GM23338 (cell line): ENCODE measurements around the gene PPP2R1A. TPM values are rescaled to one million over a fixed set of nuclear protein-coding genes. Genes with fewer than 3 reads are reported as not detected.

Experiments used
- ATAC-seq: fragments of 200-7000 bp; cut with Tn5 transposase; 3 replicates; pipeline ENCODE4 v1.9.1; 2020
- DNase-seq: peaks from one replicate; pipeline ENCODE4 v3.0.0-alpha.2; 2015; ENCODE audit warnings: low spot score
- H2AFZ ChIP-seq: fragments of 200-600 bp; sonication (generic); 2 replicates; pipeline ENCODE4 v1.8.0; 2016; ENCODE audit warnings: antibody characterized with exemption, mild to moderate bottlenecking, moderate library complexity
- H3F3A ChIP-seq: fragments of 200-600 bp; sonication (generic); replicated peaks from 2 replicates; pipeline ENCODE4 v1.8.0; 2017; ENCODE audit warnings: antibody characterized with exemption, mixed run types, low read depth
- H3K27ac ChIP-seq: fragments of 200-600 bp; sonication (generic); 2 replicates; pipeline ENCODE4 v1.6.1; 2016; ENCODE audit warnings: low read depth
- H3K27me3 ChIP-seq: fragments of 200-600 bp; sonication (generic); 2 replicates; pipeline ENCODE4 v1.8.0; 2016; ENCODE audit warnings: mild to moderate bottlenecking, mixed run types, moderate library complexity; ENCODE audit not compliant: insufficient read depth
- H3K36me3 ChIP-seq: fragments of 200-600 bp; sonication (generic); 2 replicates; pipeline ENCODE4 v1.8.0; 2016; ENCODE audit warnings: mild to moderate bottlenecking; ENCODE audit not compliant: insufficient read depth
- H3K4me1 ChIP-seq: fragments of 200-600 bp; sonication (generic); 2 replicates; pipeline ENCODE4 v1.8.0; 2016; ENCODE audit warnings: mild to moderate bottlenecking, moderate library complexity; ENCODE audit not compliant: insufficient read depth
- H3K4me2 ChIP-seq: fragments of 200-600 bp; sonication (generic); 2 replicates; pipeline ENCODE4 v1.7.1; 2017; ENCODE audit warnings: mixed run types
- H3K4me3 ChIP-seq: fragments of 200-600 bp; sonication (generic); 2 replicates; pipeline ENCODE4 v1.6.1; 2016; ENCODE audit warnings: mixed run types
- H3K79me2 ChIP-seq: fragments of 200-600 bp; sonication (generic); replicated peaks from 2 replicates; pipeline ENCODE4 v1.8.0; 2017; ENCODE audit warnings: mild to moderate bottlenecking; ENCODE audit not compliant: insufficient read depth
- H3K9me2 ChIP-seq: fragments of 200-600 bp; sonication (generic); 2 replicates; pipeline ENCODE4 v1.8.0; 2017; ENCODE audit not compliant: insufficient read depth
- H4K20me1 ChIP-seq: fragments of 200-600 bp; sonication (generic); replicated peaks from 2 replicates; pipeline ENCODE4 v1.8.0; 2017; ENCODE audit warnings: mild to moderate bottlenecking; ENCODE audit not compliant: insufficient read depth
- H3K27ac Mint-ChIP-seq: 2 replicates; pipeline ENCODE4 v1.8.0; 2020; ENCODE audit warnings: inconsistent platforms, mild to moderate bottlenecking, moderate library complexity, mixed read lengths
- H3K27me3 Mint-ChIP-seq: 3 replicates; pipeline ENCODE4 v1.8.0; 2022; ENCODE audit warnings: low read depth, mild to moderate bottlenecking, moderate library complexity, mixed read lengths, inconsistent platforms; ENCODE audit not compliant: insufficient read depth, poor library complexity
- H3K36me3 Mint-ChIP-seq: 3 replicates; pipeline ENCODE4 v1.8.0; 2021; ENCODE audit warnings: low read depth, mild to moderate bottlenecking, inconsistent platforms, moderate library complexity, mixed read lengths
- H3K4me1 Mint-ChIP-seq: 3 replicates; pipeline ENCODE4 v1.8.0; 2020; ENCODE audit warnings: mild to moderate bottlenecking, inconsistent platforms, mixed read lengths
- H3K4me3 Mint-ChIP-seq: 3 replicates; pipeline ENCODE4 v1.8.0; 2021; ENCODE audit warnings: moderate library complexity, mild to moderate bottlenecking, inconsistent platforms, mixed read lengths
- H3K9me3 Mint-ChIP-seq: 3 replicates; pipeline ENCODE4 v1.8.0; 2020; ENCODE audit warnings: moderate library complexity, mild to moderate bottlenecking, inconsistent platforms, mixed read lengths
- CREB1 ChIP-seq: fragments of 250-450 bp; sonication (Bioruptor Pico); IDR thresholded peaks from 2 replicates; pipeline ENCODE4 v1.5.0; 2020; ENCODE audit warnings: low read depth, mild to moderate bottlenecking, moderate library complexity
- EZH2phosphoT487 ChIP-seq: fragments of 200-600 bp; sonication (generic); IDR thresholded peaks from one replicate; pipeline ENCODE4 v1.8.1; 2018; ENCODE audit warnings: antibody characterized with exemption; ENCODE audit not compliant: unreplicated experiment
- JUNB ChIP-seq: IDR thresholded peaks from one replicate; pipeline ENCODE4 v1.6.1; 2016; ENCODE audit warnings: antibody characterized with exemption; ENCODE audit not compliant: unreplicated experiment
- NANOG ChIP-seq: IDR thresholded peaks from 2 replicates; pipeline ENCODE4 v1.6.1; 2016; ENCODE audit warnings: antibody characterized with exemption, borderline replicate concordance
- POLR2AphosphoS5 ChIP-seq: IDR thresholded peaks from 2 replicates; pipeline ENCODE4 v1.6.1; 2016; ENCODE audit warnings: antibody characterized with exemption, low read depth
- STAT1 ChIP-seq: IDR thresholded peaks from one replicate; pipeline ENCODE4 v1.6.1; 2016; ENCODE audit warnings: antibody characterized with exemption; ENCODE audit not compliant: unreplicated experiment
- ZNF114 ChIP-seq: fragments of 250-450 bp; sonication (Bioruptor Pico); IDR thresholded peaks from 2 replicates; pipeline ENCODE4 v1.5.0; 2020; ENCODE audit warnings: mild to moderate bottlenecking, moderate library complexity
- ZNF331 ChIP-seq: fragments of 250-450 bp; sonication (Bioruptor Pico); IDR thresholded peaks from 2 replicates; pipeline ENCODE4 v1.5.0; 2020; ENCODE audit warnings: low read depth, mild to moderate bottlenecking, moderate library complexity
- long read RNA-seq: library from polyadenylated mRNA; unstranded; transcript quantifications from one replicate; pipeline ENCODE4 v2.0.0, GENCODE V29; 2020; ENCODE audit not compliant: unreplicated experiment
- polyA plus RNA-seq: library from polyadenylated mRNA; unstranded; fragments of >200 nt; fragmentation: Nextera tagmentation; extraction: Ambion mirVana; gene quantifications from 2 replicates; pipeline ENCODE4 v1.2.1, GENCODE V29; 2016
- total RNA-seq: library from RNA; depleted of rRNA; stranded (reverse); fragments of >200 nt; shearing (Covaris generic); gene quantifications from 2 replicates; pipeline ENCODE4 v1.2.3, GENCODE V29; 2014; rRNA removed
- TF ChIP-seq, protein P1 (sequence below): IDR thresholded peaks from one replicate; pipeline ENCODE4 v1.6.1; 2018; ENCODE audit warnings: antibody characterized with exemption; ENCODE audit not compliant: unreplicated experiment

PPP2R1A gene
- total RNA-seq: 345 and 381 TPM in 2 replicates
- polyA plus RNA-seq: 212 and 238 TPM in 2 replicates
- long read RNA-seq, full-length matches to known transcripts: 228 of 276 reads
- long read RNA-seq, partial matches to known transcripts: 42 of 276 reads
- long read RNA-seq, other reads (novel, unspliced or antisense): 6 of 276 reads

DNA sequence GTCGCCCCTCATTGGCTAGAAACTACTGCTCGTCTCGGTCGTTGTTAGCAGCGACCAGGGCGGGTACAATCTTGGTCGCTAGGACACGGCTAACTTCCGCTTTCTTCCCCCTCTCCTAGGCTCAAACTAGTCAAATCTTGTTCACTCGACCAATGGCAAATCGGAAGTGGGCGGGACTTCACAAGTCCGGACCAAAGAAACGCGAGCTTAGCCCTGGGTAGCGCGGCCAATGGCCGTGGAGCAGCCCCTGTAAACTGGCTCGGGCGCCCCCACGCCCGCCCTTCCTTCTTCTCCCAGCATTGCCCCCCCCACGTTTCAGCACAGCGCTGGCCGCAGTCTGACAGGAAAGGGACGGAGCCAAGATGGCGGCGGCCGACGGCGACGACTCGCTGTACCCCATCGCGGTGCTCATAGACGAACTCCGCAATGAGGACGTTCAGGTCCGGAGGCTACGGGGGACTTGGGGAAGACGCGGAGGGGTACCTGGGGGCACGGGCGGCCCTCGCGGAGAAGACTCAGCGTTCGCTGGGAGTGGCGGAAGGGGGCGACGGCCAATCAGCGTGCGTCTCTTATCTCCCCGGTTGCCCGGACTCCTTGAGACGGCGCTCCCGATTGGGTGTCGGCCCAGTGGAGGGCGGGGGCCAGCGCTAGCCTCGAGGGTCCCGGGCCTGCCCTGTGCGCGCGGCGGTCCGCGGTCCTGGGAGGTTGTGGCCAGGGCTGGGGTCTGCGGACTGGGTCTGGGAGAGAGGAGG is at the start of gene PPP2R1A:
Gene PPP2R1A, plus strand, starts transcription at position 318 of the 752 bp plus-strand sequence. Its CDS starts 45 bp downstream, at position 363.
- Histone ChIP-seq H3F3A (no peaks in the 10 kb centered on the region; the same call in 1 of the 2 replicates), H3K27ac (peak within 1 kb of the TSS; percentile 83), H3K4me2 (peak within 1 kb of the TSS; percentile 97), H3K27me3 (no peaks in the 10 kb centered on the region), H3K4me3 (peak within 1 kb of the TSS; percentile 63), H3K4me1 (peaks cover 18% of the 10 kb centered on the region), H3K9me2 (no peaks in the 10 kb centered on the region), H4K20me1 (peaks cover 8% of the 10 kb centered on the region), H2AFZ (0 out of 2 replicates have a peak within 1 kb of the TSS, but pooled peaks have one; percentile 54), H3K36me3 (peaks cover 8% of the 10 kb centered on the region; the same call in 1 of the 2 replicates), H3K79me2 (peaks cover 46% of the 10 kb centered on the region)
- Mint-ChIP-seq H3K27me3 (peaks cover 9% of the 10 kb centered on the region), H3K27ac (peak within 1 kb of the TSS; percentile 100), H3K4me3 (peak within 1 kb of the TSS; percentile 99), H3K36me3 (peaks cover 33% of the 10 kb centered on the region), H3K9me3 (no peaks in the 10 kb centered on the region; the same call in 1 of the 3 replicates), H3K4me1 (peaks cover 34% of the 10 kb centered on the region)
- DNase-seq (peak; percentile 100), ATAC-seq (peak; percentile 87)
- TF ChIP-seq NANOG: no peak
- TF ChIP-seq, protein P1, sequence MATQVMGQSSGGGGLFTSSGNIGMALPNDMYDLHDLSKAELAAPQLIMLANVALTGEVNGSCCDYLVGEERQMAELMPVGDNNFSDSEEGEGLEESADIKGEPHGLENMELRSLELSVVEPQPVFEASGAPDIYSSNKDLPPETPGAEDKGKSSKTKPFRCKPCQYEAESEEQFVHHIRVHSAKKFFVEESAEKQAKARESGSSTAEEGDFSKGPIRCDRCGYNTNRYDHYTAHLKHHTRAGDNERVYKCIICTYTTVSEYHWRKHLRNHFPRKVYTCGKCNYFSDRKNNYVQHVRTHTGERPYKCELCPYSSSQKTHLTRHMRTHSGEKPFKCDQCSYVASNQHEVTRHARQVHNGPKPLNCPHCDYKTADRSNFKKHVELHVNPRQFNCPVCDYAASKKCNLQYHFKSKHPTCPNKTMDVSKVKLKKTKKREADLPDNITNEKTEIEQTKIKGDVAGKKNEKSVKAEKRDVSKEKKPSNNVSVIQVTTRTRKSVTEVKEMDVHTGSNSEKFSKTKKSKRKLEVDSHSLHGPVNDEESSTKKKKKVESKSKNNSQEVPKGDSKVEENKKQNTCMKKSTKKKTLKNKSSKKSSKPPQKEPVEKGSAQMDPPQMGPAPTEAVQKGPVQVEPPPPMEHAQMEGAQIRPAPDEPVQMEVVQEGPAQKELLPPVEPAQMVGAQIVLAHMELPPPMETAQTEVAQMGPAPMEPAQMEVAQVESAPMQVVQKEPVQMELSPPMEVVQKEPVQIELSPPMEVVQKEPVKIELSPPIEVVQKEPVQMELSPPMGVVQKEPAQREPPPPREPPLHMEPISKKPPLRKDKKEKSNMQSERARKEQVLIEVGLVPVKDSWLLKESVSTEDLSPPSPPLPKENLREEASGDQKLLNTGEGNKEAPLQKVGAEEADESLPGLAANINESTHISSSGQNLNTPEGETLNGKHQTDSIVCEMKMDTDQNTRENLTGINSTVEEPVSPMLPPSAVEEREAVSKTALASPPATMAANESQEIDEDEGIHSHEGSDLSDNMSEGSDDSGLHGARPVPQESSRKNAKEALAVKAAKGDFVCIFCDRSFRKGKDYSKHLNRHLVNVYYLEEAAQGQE: peak; percentile 19
- TF ChIP-seq POLR2AphosphoS5: peak; percentile 82

- peaks cover 15% of the 10 kb centered on the region; the same call in 2 of the 3 replicates for H3K4me1 Mint-ChIP-seq
- Histone ChIP-seq H3K27me3 (no peaks in the 10 kb centered on the region), H3K9me2 (peaks cover 5% of the 10 kb centered on the region; the same call in 1 of the 2 replicates), H3K27ac (no peak overlapping the region), H3K79me2 (peaks cover 27% of the 10 kb centered on the region), H3F3A (peaks cover 6% of the 10 kb centered on the region; the same call in 1 of the 2 replicates), H3K4me3 (no peak overlapping the region), H4K20me1 (no peaks in the 10 kb centered on the region; the same call in 1 of the 2 replicates), H3K4me1 (peaks cover 8% of the 10 kb centered on the region; the same call in 1 of the 2 replicates), H2AFZ (no peak overlapping the region), H3K4me2 (no peak overlapping the region), H3K36me3 (no peaks in the 10 kb centered on the region)
- no peak for DNase-seq
- H3K27ac Mint-ChIP-seq: no peak overlapping the region
- H3K36me3 Mint-ChIP-seq: peaks cover 30% of the 10 kb centered on the region
- H3K9me3 Mint-ChIP-seq: peaks cover 33% of the 10 kb centered on the region
- no peak for ATAC-seq
- peaks cover 4% of the 10 kb centered on the region for H3K27me3 Mint-ChIP-seq
- H3K4me3 Mint-ChIP-seq: no peak overlapping the region
- TF ChIP-seq CREB1 (no peak), NANOG (no peak), STAT1 (no peak), ZNF331 (no peak), EZH2phosphoT487 (no peak), JUNB (no peak), ZNF114 (CRISPR knock-in tag) (no peak)
- TF ChIP-seq, protein P1: no peak
These were observed 48.6 kb upstream of the PPP2R1A start for GRCh38 chr19:52141203-52141602.
